GM21390 (cell line): ENCODE results near the gene MARCHF11.

Source experiments
- ATAC-seq: cut with Tn5 transposase; IDR thresholded peaks from one replicate; pipeline ENCODE4 v1.9.1; 2021; ENCODE audit not compliant: unreplicated experiment

MARCHF11 gene

GRCh38 chr5:16064135-16064893, 115.3 kb downstream of the MARCHF11 start:
- ATAC-seq, result no peak

GRCh38 chr5:16061163-16061562, 118.4 kb downstream of the MARCHF11 start:
- ATAC-seq, result no peak

- no peak for ATAC-seq
Observed at GRCh38 chr5:16057277-16057676, 122.3 kb downstream of the MARCHF11 start.

GRCh38 chr5:16051246-16051755, 128.3 kb downstream of the MARCHF11 start:
- no peak for ATAC-seq

- ATAC-seq, result no peak
Observed at GRCh38 chr5:16050414-16050813, 129.2 kb downstream of the MARCHF11 start.

GRCh38 chr5:16049761-16050160, 129.8 kb downstream of the MARCHF11 start:
- no peak for ATAC-seq

- ATAC-seq, result no peak
Observed at GRCh38 chr5:16048132-16048531, 131.5 kb downstream of the MARCHF11 start.

GRCh38 chr5:16043349-16043965, 136.1 kb downstream of the MARCHF11 start:
- no peak for ATAC-seq

- no peak for ATAC-seq
Observed at GRCh38 chr5:16037121-16037845, 142.3 kb downstream of the MARCHF11 start.

GRCh38 chr5:16034319-16035001, 145.1 kb downstream of the MARCHF11 start:
- ATAC-seq, result no peak

GRCh38 chr5:16033187-16033925, 146.2 kb downstream of the MARCHF11 start:
- ATAC-seq, result no peak

GRCh38 chr5:16028708-16029107, 150.9 kb downstream of the MARCHF11 start:
- no peak for ATAC-seq

- ATAC-seq, result no peak
Observed at GRCh38 chr5:16025681-16026080, 153.9 kb downstream of the MARCHF11 start.

GRCh38 chr5:16018970-16019369, 160.6 kb downstream of the MARCHF11 start:
- ATAC-seq, result no peak

GRCh38 chr5:16017720-16018119, 161.9 kb downstream of the MARCHF11 start:
- no peak for ATAC-seq
